ENCODE data around the gene TACC3.
A peak's percentile ranks its signal among the peaks of the same experiment; 100 is the strongest.

The TACC3 gene

DNA sequence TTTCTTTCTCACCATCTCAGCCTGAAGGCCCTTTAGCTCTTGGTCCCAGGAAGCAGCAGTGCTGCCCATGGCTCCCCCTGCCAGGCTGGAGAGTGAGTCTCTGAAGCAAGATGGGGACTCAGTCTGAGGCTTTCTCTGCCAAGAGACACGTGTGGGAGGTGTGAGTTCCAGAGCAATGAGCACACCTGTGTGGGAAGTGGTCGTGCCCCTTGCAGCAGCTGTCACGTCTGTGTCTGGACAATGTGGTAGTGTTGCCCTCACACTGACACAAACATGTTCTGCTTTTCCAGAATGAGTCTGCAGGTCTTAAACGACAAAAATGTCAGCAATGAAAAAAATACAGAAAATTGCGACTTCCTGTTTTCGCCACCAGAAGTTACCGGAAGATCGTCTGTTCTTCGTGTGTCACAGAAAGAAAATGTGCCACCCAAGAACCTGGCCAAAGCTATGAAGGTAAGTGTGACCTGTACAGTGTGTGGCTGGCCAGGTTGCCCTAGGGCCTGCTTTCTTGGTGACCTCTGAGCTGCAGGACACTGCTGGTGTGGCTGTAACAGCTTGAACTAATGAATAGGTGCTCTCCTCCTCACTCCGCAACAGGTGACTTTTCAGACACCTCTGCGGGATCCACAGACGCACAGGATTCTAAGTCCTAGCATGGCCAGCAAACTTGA is 1.9 kb downstream of the TACC3 start:
- DNase-seq (ENCODE audit: low spot score), result no peak

DNA sequence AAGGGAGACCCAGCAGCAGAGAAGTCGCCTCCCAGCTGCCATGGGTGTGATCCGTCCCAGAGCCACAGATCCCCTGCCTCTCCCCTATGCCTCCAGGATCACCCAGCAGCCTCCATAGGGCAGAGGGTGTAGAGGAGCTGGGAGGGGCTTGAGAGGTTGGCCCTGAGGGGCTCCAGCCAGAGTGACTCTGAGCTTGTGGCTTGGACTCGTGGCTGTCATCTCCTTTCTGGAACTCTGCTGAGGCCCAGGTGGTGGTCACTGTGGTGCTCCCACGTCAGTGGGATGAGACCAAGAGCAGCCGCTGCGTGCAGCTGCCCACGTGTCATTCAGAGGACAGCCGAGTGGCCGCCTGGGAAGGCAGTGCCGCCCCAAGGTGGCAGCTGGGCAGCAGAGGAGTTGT is 4.2 kb downstream of the TACC3 start:
- DNase-seq (ENCODE audit: low spot score), result no peak

DNA sequence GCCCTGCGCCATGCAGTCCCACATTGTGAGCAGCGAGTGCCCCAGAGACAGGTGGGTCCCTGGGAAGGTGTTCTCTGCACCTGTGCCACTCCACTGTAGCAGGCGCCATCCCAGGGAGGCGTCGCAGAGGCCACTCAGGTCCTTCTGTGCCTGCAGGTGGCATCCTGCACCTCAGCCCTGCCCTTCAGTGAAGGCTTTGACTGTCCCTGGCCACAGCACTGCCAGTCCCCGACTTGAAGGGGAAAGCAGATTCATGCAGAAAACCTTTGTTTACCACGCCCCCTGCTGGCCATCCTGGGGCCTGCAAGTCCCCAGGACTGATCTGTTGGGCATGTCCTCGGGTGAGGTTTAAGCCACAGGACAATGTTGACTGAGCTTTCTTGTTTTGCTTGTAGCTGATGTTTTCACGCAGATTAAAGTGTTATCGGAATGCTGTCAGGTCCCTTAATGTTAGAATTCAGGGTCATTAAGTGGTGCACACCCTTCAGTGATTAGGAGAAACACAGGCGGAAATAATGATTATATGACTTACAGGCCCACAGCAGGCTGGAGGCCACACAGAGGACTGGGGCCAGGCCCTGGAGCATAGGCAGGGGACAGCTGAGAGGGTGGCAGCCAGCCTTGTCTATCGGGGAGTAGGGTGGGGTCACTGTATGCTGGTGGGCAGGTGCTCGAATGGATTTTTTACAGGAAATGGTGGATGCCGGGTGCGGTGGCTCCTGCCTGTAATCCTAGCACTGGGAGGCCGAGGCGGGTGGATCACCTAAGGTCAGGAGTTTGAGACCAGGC is 5.0 kb downstream of the TACC3 start:
- peak; percentile 78 for DNase-seq (ENCODE audit: low spot score)

DNA sequence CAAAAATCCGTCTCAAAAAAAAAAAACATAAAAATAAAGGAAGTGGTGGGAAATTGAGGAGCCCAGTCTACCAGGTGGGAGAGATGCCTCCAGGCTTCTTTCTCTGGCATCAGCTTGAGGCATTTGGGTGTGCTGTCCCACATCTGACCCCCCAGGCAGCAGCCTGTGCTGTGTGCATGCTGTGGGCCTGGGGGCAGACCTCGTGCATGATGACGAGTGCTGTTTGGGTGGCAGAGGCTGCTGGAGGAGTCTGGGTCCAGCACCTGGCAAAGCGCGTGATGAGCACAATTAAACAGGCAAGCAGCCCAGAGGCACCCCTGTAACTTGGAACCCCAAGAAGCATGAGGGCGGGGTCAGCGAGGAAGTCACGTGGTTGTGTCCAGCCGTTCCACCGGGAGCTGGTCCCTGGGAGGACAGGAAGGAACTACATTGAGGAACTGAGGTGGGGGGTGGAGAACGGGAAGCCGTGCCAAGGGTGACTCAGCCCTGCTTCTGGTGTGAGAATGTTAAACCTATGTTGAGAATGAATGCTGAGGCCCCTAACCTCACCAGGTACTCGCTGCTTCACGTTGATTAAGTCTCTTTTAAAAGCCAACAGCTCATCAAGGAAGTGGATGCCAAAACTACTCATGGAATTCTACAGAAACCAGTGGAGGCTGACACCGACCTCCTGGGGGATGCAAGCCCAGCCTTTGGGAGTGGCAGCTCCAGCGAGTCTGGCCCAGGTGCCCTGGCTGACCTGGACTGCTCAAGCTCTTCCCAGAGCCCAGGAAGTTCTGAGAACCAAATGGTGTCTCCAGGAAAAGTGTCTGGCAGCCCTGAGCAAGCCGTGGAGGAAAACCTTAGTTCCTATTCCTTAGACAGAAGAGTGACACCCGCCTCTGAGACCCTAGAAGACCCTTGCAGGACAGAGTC is 6.1 kb downstream of the TACC3 start:
- no peak for DNase-seq (ENCODE audit: low spot score)

DNA sequence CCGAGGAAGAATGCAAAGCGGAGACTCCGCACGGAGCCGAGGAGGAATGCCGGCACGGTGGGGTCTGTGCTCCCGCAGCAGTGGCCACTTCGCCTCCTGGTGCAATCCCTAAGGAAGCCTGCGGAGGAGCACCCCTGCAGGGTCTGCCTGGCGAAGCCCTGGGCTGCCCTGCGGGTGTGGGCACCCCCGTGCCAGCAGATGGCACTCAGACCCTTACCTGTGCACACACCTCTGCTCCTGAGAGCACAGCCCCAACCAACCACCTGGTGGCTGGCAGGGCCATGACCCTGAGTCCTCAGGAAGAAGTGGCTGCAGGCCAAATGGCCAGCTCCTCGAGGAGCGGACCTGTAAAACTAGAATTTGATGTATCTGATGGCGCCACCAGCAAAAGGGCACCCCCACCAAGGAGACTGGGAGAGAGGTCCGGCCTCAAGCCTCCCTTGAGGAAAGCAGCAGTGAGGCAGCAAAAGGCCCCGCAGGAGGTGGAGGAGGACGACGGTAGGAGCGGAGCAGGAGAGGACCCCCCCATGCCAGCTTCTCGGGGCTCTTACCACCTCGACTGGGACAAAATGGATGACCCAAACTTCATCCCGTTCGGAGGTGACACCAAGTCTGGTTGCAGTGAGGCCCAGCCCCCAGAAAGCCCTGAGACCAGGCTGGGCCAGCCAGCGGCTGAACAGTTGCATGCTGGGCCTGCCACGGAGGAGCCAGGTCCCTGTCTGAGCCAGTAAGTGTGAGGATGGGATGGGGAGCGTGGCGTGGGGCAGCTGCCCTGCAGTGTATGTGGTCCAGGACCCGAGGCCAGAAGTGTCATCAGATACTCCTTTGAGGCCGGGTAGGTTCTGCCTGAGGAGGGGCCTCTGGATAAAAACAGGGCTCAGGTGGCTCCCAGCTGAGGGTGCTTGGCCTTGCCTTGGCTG is 7.0 kb downstream of the TACC3 start:
- no peak for DNase-seq (ENCODE audit: low spot score)

DNA sequence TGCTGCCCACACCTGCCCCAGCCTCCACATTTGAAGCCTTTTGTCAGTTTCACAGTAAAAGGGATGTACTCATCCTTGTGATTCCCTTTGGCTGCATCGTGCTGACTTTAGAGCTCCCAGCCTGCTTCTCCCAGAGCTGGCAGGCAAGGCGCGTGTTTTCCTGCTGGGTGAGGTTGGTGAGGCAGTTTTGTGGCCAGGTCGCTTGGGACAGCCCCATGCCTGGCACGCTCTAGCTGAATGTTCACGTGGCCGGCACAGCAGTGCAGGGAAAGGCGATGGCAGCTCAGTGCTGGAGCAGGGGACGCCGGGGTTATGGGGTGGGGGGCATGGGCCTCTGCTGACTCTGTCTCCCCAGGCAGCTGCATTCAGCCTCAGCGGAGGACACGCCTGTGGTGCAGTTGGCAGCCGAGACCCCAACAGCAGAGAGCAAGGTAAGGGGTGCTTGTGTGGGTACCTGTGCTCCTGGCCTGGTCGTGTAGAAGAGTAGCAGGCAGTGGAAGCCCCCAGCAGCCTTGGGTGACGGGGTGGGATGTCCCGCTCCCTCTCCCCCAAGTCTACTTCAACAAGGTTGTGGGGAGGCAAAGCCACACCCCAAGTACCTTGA is 9.3 kb downstream of the TACC3 start:
- DNase-seq (ENCODE audit: low spot score), result no peak

DNA sequence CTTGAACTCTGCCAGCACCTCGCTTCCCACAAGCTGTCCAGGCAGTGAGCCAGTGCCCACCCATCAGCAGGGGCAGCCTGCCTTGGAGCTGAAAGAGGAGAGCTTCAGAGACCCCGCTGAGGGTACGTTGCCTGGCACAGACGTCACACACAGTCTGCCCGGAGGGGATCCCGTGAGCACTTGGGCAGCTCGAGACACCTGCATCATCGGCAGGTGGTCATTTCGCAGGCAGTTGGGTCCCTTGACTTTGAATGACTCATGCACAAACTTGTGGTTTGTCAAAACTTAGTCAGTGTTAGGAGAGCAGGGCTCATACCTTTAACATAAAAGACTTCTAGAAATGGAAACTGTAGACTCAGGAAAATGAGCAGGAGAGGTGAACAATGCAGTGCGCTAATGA is 9.9 kb downstream of the TACC3 start:
- no peak for DNase-seq (ENCODE audit: low spot score)

DNA sequence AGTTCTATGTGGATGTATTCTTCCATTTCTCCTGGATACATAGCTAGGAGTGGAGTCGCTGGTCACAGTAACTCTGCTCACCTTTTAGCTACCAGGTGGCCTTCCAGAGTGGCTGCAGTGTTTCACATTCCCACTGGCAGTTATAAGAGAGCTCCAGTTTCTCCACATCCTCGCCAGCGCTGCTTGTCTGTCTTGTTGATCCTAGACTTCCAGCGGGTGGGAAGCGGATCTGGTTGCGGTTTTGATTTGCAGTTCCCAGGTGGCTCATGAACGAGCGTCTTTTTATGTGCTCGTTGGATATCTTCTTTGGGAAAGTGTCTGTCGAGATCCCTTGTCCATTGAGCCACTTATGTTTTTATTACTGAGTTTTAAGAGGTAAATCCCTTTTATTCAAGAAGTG is 11.6 kb downstream of the TACC3 start:
- no peak for DNase-seq (ENCODE audit: low spot score)

DNA sequence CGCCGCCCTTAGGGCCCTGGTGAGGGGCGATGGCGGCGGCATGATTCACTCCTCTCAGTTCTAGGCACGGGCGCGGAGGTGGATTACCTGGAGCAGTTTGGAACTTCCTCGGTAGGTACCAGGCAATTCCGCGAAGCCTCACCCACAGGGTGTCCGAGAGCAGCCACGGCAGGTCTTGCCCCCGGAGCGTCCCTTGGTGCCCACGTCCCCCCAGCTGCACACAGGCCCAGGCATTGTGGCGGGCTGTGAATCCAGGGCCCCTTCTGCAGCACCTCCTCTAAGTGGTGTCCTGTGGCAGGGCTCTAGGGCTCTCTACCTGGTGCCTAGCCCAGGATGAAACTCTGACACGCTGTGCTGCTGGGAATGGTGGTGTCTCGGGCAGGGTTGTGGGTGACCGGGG is 13.9 kb downstream of the TACC3 start:
- no peak for DNase-seq (ENCODE audit: low spot score)

DNA sequence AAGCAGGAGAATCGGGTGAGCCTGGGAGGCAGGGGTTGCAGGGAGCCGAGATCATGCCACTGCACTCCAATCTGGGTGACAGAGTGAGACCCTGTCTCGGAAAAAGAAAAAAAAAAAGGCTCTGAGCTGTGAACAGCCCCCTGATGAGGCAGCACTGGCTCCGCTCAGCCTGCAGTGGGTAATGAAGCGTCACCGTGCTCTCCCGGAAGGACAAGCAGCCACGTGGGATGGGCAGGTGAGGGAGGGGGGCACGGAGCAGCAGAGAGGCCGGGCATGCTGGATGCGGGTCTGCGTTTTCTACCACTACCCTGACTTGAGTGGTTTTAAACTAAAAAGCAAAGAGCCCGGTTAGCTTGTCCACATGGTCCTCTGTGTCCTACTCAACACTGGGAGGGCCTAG is 15.5 kb downstream of the TACC3 start:
- DNase-seq (ENCODE audit: low spot score), result no peak

DNA sequence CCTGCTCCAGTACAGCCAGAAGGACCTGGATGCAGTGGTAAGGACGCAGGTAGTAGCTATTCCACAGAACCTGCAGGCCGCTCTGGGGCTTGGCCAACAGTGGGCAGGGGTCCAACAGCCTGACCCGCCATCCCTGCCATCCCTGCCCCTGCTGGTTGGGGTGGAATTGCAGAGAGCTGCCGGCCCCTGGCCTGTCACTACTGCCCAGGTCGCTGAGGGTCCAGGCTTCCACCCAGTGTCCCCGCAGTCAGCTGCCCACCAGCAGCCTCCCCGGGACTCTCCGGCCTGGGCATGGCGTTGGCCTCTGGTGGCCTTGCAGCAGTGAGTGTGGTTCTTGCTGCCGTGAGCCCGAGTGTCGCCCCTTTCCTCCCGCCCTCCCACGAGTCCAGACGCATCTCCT is 16.3 kb downstream of the TACC3 start:
- no peak for DNase-seq (ENCODE audit: low spot score)

DNA sequence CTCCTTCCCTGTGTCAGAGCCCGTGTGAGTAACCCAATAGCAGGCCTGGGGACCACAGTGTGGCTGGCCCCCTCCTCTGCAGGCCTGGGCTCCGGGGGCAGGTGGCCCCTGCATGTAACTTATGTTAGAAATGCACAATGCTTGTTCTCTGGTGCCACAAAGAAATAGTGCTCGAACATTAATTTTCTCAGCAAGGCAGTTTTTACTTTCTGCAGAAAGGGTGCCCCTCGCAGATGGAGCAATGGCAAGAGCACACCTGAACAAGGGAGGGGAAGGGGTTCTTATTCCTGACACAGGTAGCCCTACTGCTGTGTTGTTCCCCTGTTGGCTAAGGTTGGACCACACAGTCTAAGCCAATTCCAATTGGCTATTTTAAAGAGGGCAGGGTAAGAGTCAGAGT is 17.1 kb downstream of the TACC3 start:
- DNase-seq (ENCODE audit: low spot score), result no peak

DNA sequence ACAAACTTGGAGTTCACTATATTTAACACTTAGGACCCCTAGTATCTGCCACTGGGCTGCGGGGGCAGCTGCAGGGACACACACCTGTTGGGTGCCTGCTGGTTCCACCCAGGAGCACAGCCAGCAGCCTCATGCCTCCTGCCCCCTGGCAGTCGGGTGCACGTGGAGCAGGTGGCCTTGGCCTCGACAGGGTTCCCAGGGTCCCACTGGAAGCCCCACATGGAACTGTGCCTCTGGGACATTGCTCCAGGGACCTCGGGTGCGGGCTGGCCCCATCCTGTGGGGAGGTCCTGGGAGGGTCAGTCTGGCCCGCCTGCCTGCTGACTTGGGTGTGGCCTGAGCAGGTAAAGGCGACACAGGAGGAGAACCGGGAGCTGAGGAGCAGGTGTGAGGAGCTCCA is 18.0 kb downstream of the TACC3 start:
- DNase-seq (ENCODE audit: low spot score), result no peak

DNA sequence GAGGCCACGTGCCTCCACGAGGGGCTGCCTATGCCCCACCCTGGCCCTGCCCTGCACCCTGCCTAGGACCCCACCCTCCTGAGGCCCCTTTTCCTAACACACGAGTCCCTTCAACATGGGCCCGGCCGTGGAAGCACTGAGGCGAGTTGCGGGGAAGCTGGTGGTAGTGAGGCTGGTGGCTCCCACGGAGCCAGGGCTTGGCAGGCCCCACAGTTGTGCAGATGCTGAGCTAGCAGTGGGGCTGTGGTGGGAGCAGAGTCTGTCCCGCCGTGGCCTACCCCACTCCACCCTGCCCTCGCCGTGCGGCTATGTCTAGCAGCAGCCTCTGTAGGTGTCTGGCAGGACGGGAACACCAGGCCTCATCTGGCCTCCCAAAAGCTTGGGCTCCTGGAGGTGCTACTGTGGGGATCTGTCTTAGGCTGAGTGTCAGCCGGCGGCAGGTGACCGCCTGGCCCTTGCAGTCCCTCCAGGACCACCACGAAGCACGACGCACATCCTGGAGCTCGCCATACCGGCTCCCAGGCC is 18.8 kb downstream of the TACC3 start:
- DNase-seq (ENCODE audit: low spot score), result no peak

DNA sequence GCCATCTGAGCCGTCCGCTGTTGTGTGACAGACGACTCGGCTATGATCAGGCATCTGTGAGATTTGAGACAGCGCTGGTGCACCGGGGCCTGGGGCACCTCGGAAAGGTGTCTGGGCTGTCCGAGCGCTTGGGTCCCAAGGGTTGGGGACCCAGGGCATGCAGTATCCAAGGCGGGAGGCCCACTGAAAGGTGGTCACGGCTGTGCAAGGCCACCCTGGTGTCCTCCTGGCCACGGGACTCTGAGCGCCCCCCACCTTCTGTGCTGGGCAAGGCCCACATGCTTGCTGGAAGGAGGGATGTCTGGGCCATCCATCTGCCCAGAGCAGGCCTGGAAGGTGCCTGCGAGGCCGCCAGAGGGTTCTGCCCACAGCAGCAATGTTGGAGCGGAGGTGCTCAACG is 19.9 kb downstream of the TACC3 start:
- DNase-seq (ENCODE audit: low spot score), result no peak

DNA sequence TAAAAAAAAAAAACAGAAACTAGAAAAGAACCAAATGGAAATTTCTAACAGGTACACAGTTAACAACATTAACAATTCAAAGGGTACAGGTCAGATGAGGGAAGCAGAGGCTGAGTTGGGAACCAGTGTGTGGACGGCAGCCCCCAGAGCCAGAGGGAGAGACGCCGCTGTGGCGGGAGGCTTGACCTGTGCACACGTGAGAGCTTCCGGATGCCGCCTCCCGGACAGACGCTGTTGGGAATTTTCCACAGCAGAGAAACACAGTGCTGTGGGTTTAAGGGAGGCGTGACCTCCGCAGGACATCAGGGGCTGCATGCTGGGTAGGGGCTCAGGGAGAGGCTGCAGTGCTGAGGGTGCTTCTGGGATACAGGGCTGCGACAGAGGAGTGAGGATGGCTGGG is 22.2 kb downstream of the TACC3 start:
- no peak for DNase-seq (ENCODE audit: low spot score)

DNA sequence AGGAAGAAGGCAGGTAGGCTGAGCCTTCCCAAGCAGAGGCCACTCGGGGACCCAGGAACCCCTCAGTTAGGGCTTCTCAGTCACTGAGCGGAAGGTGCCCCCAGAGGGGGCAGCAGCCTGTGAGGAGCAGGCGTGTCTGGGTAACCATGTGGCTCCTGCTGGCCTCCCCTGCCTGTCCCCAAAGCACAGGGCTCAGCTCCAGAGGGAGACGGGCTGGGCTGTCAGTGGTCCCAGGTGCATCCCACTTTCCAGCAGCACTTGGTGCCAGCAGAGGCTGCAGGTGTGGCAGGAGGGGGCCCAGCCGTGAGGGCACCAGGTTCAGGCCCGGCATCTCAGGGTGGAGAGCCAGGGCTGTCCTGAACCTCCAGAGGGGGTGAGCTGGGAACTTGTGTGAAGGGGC is 22.7 kb downstream of the TACC3 start:
- no peak for DNase-seq (ENCODE audit: low spot score)

DNA sequence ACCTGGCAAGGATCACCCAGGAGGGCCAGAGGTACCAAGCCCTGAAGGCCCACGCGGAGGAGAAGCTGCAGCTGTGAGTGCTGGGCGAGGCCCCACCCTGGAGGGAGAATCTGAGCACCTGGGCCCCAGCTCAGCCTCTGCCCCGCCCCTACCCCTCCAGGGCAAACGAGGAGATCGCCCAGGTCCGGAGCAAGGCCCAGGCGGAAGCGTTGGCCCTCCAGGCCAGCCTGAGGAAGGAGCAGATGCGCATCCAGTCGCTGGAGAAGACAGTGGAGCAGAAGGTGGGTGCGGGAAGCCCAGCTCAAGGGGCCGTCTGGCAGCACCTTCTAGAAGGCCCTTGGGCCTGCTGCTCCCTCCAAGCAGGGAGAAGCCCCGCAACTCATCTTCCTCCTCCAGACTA is 23.2 kb downstream of the TACC3 start:
- DNase-seq (ENCODE audit: low spot score), result no peak

DNA sequence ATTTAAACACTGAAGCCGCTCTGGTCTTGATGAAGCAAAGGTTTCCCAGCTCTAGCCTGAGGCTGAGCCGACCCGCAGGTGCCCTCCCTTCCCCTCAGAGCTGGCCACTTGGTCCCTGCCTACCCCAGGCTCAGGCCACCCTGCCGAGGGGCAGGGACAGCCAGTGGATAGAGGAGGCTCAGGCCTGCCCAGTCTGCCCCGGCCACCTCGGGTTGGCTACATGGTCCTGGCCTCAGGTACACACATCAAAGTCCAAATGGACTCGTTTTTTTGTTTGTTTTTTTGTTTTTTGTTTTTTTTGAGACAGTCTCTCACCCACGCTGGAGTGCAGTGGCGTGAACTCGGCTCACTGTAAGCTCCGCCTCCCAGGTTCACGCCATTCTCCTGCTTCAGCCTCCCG is 23.8 kb downstream of the TACC3 start:
- DNase-seq (ENCODE audit: low spot score), result no peak

DNA sequence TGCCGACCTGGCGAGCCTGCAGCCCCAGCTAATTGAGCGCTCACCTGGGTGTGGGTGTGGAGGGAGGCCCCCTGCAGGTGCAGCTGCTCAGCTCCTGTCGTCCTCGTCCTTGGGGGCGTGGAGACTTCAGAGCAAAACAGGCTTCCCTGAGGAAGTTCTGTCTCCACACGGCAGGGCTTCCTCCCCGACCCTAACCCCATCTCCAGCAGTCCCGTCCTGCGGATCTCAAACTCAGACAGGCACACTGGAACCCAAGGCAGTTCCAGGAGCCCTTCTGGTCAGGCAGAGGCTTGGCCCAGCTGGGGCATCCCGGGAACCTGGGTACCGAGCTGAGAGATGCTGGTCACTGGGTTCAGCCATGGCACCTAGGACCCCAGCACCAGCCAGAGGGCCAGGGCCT is 24.4 kb downstream of the TACC3 start:
- DNase-seq (ENCODE audit: low spot score), result no peak

DNA sequence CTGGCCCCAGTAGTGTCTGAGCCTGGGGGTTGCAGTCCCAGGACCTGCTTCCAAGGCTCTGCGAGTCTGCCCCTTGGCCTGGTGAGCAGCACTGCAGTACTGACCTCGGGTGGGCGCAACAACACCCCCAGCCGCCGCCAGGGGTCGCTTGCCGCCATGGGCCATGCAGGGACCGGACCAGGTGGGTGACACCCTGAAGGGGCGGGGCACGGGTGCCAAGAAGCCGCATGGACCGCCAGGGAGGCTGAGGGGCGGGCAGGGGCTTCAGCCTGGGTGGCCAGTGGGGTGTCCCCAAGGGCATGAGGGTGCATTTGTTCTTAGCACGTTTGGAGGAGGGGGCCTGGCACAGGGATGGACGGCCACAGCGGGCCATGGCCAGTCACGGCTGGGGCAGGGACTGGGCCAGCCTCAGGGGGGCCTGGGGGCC is 25.0 kb downstream of the TACC3 start:
- peak; percentile 74 for DNase-seq (ENCODE audit: low spot score)

All from RKO (cell line).